Activated naive CD4-positive, alpha-beta T cell treated with anti-CD3 and anti-CD28 coated beads, Interleukin-2, amount 50 U/mL, for 24 hours (primary cell): ENCODE data around the gene MED25.

Source experiments
- H3K27ac Mint-ChIP-seq: one replicate; pipeline ENCODE4 v1.8.0; 2021; ENCODE audit warnings: mild to moderate bottlenecking, mixed read lengths
- H3K27me3 Mint-ChIP-seq: one replicate; pipeline ENCODE4 v1.8.0; 2021; ENCODE audit warnings: mixed read lengths
- H3K36me3 Mint-ChIP-seq: one replicate; pipeline ENCODE4 v1.8.0; 2021; ENCODE audit warnings: mixed read lengths
- H3K4me1 Mint-ChIP-seq: one replicate; pipeline ENCODE4 v1.8.0; 2021; ENCODE audit warnings: mixed read lengths
- H3K4me3 Mint-ChIP-seq: one replicate; pipeline ENCODE4 v1.8.0; 2021; ENCODE audit warnings: mild to moderate bottlenecking, mixed read lengths
- H3K9me3 Mint-ChIP-seq: one replicate; pipeline ENCODE4 v1.8.0; 2021; ENCODE audit warnings: mixed read lengths

The MED25 gene

GRCh38 chr19:49817964-49818648, at the start of gene MED25:
Gene MED25 (plus strand): TSS chr19:49818289. CDS start chr19:49818342, 53 bp downstream.
- Mint-ChIP-seq H3K27ac (peak within 1 kb of the TSS; percentile 98), H3K4me1 (peaks cover 27% of the 10 kb centered on the region), H3K36me3 (no peaks in the 10 kb centered on the region), H3K27me3 (no peaks in the 10 kb centered on the region), H3K9me3 (no peaks in the 10 kb centered on the region), H3K4me3 (peak within 1 kb of the TSS; percentile 96)

- no peaks in the 10 kb centered on the region for H3K9me3 Mint-ChIP-seq
- peaks cover 2% of the 10 kb centered on the region for H3K36me3 Mint-ChIP-seq
- peak overlapping the region; percentile 49 for H3K27ac Mint-ChIP-seq
- H3K4me3 Mint-ChIP-seq: no peak overlapping the region
- peaks cover 46% of the 10 kb centered on the region for H3K4me1 Mint-ChIP-seq
- no peaks in the 10 kb centered on the region for H3K27me3 Mint-ChIP-seq
Measured at GRCh38 chr19:49770529-49770928, 47.6 kb upstream of the MED25 start.

DNA sequence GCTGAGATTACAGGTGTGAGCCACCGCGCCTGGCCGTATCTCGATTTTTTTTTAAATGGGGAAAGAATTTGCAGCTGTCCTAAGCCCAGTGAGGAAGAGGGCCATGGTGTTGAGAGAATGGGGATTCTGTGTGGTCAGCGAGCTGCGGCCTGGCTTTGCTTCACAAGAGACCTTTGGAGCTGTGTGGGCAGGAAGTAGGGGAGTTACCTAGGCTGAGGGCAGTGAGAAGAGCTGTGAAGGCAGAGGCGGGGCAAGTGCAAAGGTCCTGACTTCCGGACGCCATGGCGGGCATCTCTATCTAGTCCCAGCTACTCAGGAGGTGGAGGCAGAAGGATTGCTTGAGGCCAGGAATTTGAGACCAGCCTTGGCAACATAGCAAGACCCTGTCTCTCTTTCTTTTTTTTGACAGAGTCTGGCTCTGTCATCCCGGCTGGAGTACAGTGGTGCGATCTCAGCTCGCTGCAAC, 46.4 kb upstream of the MED25 start:
- Mint-ChIP-seq H3K27ac (no peak overlapping the region), H3K4me3 (peak overlapping the region; percentile 3), H3K4me1 (peaks cover 46% of the 10 kb centered on the region), H3K36me3 (peaks cover 2% of the 10 kb centered on the region), H3K9me3 (no peaks in the 10 kb centered on the region), H3K27me3 (no peaks in the 10 kb centered on the region)

DNA sequence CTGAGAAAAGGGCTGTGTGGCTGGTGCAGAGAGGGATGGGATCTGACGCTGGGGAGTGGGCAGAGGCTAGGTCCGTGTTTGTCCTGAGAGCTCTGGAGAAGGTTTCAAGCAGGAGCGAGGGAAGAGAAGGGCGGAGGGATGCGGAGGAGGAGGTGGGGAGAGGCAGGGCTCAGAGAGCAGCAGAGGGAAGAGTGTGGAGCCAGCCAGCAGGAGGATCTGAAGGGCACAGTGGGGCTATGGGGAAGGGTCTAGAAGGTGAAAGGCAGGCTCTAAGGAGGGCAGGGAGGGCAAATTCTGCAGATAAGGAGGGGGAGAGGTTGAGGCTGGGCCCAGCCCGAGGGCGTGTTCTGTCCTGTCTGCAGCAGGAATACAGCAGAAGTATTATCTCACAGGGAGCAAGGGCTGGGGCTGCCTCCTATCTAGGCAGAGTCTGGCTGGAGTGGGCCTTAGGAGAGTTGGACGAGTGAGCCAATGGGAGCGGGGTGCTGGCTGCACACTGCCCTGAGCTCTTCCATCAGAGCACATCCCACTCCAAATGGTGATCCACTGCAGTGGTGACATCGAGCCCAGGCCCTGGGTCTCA, 45.1 kb upstream of the MED25 start:
- Mint-ChIP-seq H3K27ac (no peak overlapping the region), H3K27me3 (no peaks in the 10 kb centered on the region), H3K36me3 (peaks cover 2% of the 10 kb centered on the region), H3K4me1 (peaks cover 37% of the 10 kb centered on the region), H3K9me3 (no peaks in the 10 kb centered on the region), H3K4me3 (no peak overlapping the region)

GRCh38 chr19:49773663-49774350, 44.3 kb upstream of the MED25 start:
- H3K4me3 Mint-ChIP-seq: no peak overlapping the region
- peaks cover 35% of the 10 kb centered on the region for H3K4me1 Mint-ChIP-seq
- no peaks in the 10 kb centered on the region for H3K27me3 Mint-ChIP-seq
- no peaks in the 10 kb centered on the region for H3K9me3 Mint-ChIP-seq
- peaks cover 2% of the 10 kb centered on the region for H3K36me3 Mint-ChIP-seq
- no peak overlapping the region for H3K27ac Mint-ChIP-seq

DNA sequence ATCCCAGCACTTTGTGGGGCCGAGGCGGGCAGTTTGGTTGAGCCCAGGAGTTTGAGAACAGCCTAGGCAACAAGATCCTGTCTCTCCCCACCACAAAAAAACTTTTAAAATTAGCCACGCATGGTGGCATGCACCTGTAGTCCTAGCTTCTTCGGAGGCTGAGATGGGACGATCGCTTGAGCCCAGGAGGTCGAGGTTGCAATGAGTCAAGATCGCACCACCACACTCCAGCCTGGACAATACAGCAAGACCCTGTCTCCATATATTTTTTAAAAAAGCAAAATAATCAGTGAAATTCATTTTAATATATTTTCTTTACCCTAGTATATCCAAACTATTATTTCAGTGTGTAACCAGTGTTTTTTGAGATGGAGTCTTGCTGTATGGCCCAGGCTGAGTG, 43.1 kb upstream of the MED25 start:
- Mint-ChIP-seq H3K4me1 (peaks cover 32% of the 10 kb centered on the region), H3K36me3 (peaks cover 2% of the 10 kb centered on the region), H3K9me3 (no peaks in the 10 kb centered on the region), H3K27me3 (no peaks in the 10 kb centered on the region), H3K27ac (no peak overlapping the region), H3K4me3 (no peak overlapping the region)

- Mint-ChIP-seq H3K36me3 (peaks cover 2% of the 10 kb centered on the region), H3K4me1 (peaks cover 35% of the 10 kb centered on the region), H3K9me3 (no peaks in the 10 kb centered on the region), H3K27ac (peak overlapping the region; percentile 72), H3K4me3 (no peak overlapping the region), H3K27me3 (no peaks in the 10 kb centered on the region)
Measured at GRCh38 chr19:49775742-49776370, 42.2 kb upstream of the MED25 start.

- H3K4me3 Mint-ChIP-seq: no peak overlapping the region
- no peaks in the 10 kb centered on the region for H3K27me3 Mint-ChIP-seq
- peak overlapping the region; percentile 72 for H3K27ac Mint-ChIP-seq
- H3K36me3 Mint-ChIP-seq: peaks cover 4% of the 10 kb centered on the region
- peaks cover 36% of the 10 kb centered on the region for H3K4me1 Mint-ChIP-seq
- H3K9me3 Mint-ChIP-seq: no peaks in the 10 kb centered on the region
Measured at GRCh38 chr19:49776371-49776764, 41.7 kb upstream of the MED25 start.

DNA sequence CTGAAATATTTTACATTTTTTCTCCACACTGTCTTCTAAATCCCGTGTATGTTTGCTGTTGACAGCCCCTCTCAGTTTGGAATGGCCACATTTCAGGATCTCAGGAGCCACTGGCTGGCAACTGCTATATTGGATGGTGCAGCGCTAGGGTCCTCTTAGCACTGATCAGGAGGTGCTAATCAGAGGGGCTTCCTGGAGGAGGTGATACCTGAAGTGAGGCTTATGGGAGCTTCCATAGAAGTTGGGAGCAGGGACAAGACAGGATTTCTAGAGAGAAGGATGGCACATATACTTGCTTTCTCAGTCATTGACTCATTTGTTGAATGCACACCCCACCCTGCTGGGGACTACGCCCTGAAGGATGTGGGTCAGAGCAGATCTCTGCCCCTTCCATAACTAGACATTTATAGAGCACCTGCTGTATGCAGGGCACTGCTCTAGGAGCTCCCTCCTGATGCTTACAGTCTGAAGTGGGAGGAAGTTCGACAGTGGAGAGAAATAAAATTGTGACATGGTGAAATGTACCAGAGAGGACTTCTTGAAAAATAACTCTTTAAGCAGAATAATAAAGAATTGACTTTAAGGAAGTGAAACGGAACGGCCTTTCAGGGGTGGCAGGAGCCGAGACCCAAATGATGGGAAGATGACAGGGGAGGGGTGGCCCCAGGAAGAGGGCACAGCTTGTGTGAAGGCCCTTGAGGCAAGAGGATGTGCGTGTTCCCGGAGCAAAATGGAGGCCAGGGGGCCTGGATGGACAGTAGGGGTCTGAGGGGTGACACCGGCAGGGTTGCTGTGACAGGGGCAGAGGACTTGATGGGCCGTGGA, 38.1 kb upstream of the MED25 start:
- Mint-ChIP-seq H3K9me3 (no peaks in the 10 kb centered on the region), H3K4me1 (peaks cover 24% of the 10 kb centered on the region), H3K4me3 (no peak overlapping the region), H3K36me3 (peaks cover 7% of the 10 kb centered on the region), H3K27ac (no peak overlapping the region), H3K27me3 (no peaks in the 10 kb centered on the region)

DNA sequence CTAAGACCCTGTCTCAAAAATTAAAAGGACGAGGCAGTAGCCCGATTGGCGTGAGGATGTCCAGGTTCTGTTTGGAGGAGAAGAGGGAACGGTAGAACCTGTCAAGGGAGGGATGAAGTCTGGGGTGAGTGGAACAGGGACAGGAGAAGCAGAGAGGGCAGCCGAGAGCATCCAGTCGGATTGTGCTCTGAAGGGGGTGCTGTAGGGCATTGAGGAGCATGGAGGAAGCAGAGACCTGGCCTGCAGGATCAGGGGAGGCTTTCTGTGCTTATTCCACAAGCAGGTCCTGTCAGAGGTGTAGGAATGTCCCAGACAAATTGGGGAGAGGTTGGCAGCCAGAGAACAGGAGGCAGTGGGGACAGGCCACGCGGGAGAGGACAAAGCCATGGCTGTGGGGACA, 37.2 kb upstream of the MED25 start:
- Mint-ChIP-seq H3K4me3 (no peak overlapping the region), H3K27ac (peak overlapping the region; percentile 57), H3K27me3 (no peaks in the 10 kb centered on the region), H3K4me1 (peaks cover 24% of the 10 kb centered on the region), H3K9me3 (no peaks in the 10 kb centered on the region), H3K36me3 (peaks cover 11% of the 10 kb centered on the region)

DNA sequence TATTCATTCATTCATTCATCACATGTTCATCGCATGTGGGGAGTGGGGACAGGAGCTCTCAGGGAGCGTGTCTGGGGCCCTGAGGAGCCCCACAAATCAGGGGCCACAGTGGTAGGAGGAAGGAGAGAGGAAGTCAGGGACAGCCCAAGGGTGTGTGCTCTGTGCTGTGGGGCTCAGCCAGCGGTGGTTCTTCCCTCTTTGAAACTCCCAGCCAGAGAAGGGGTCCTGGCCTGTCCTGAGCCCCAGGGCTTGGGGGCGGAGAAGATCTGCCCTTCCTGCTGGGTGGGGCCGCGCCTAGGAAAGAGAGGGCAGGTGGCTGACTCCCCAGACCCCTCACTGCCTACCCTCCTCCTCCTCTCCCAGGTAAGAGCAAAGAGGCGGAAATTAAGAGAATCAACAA, 36.7 kb upstream of the MED25 start:
- Mint-ChIP-seq H3K36me3 (peaks cover 11% of the 10 kb centered on the region), H3K9me3 (no peaks in the 10 kb centered on the region), H3K27ac (peak overlapping the region; percentile 57), H3K27me3 (no peaks in the 10 kb centered on the region), H3K4me3 (no peak overlapping the region), H3K4me1 (peaks cover 20% of the 10 kb centered on the region)

- peaks cover 13% of the 10 kb centered on the region for H3K36me3 Mint-ChIP-seq
- no peak overlapping the region for H3K27ac Mint-ChIP-seq
- no peaks in the 10 kb centered on the region for H3K27me3 Mint-ChIP-seq
- peaks cover 18% of the 10 kb centered on the region for H3K4me1 Mint-ChIP-seq
- H3K4me3 Mint-ChIP-seq: no peak overlapping the region
- H3K9me3 Mint-ChIP-seq: no peaks in the 10 kb centered on the region
Measured at GRCh38 chr19:49782515-49782914, 35.6 kb upstream of the MED25 start.

GRCh38 chr19:49786376-49786820, 31.7 kb upstream of the MED25 start:
- H3K27me3 Mint-ChIP-seq: no peaks in the 10 kb centered on the region
- H3K36me3 Mint-ChIP-seq: peaks cover 16% of the 10 kb centered on the region
- no peak overlapping the region for H3K27ac Mint-ChIP-seq
- no peaks in the 10 kb centered on the region for H3K9me3 Mint-ChIP-seq
- no peak overlapping the region for H3K4me3 Mint-ChIP-seq
- peaks cover 4% of the 10 kb centered on the region for H3K4me1 Mint-ChIP-seq

- Mint-ChIP-seq H3K4me3 (no peak overlapping the region), H3K4me1 (peaks cover 4% of the 10 kb centered on the region), H3K27me3 (no peaks in the 10 kb centered on the region), H3K36me3 (peaks cover 16% of the 10 kb centered on the region), H3K9me3 (no peaks in the 10 kb centered on the region), H3K27ac (no peak overlapping the region)
Measured at GRCh38 chr19:49787746-49788145, 30.3 kb upstream of the MED25 start.

DNA sequence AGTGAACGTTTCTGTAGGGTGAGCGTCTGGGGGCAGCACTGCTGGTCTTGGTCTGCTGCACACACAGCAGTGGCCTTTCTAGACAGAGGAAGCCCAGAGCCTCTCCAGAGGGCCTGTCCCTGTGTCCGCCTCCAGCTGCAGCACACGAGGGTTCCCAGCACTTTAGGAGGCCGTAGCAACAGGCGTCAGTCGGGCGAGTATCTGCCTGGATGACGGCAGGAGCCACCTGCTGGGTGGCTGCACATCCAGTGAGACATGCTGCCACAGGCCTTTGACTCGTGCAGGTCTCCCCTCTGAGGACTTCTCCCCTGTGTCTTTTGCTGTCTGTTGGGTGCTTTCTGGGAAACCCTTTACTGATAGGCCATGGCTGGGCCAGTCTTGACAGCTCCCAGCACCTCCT, 29.2 kb upstream of the MED25 start:
- Mint-ChIP-seq H3K4me1 (peaks cover 8% of the 10 kb centered on the region), H3K27ac (no peak overlapping the region), H3K9me3 (no peaks in the 10 kb centered on the region), H3K36me3 (peaks cover 13% of the 10 kb centered on the region), H3K4me3 (no peak overlapping the region), H3K27me3 (no peaks in the 10 kb centered on the region)
